Natural killer cell (primary cell): ENCODE data around the gene DNAJA1. TPM values are rescaled to one million over a fixed set of nuclear protein-coding genes. Genes with fewer than 3 reads are reported as not detected.

Experiments
- ATAC-seq, 3 donors: fragments of 150-1000 bp in 2 of 3; fragments of 200-7000 bp in 1 of 3; cut with Tn5 transposase; 1 replicate in 1 of 3; 2 replicates in 2 of 3; pipeline ENCODE4 v1.10.0; 2021; ENCODE audit warnings: mild to moderate bottlenecking in 2 of 3, moderate library complexity in 2 of 3
- DNase-seq, 2 donors: peaks; one replicate each; pipeline versions ENCODE4 v3.0.0 to v3.0.0-alpha.2; 2013 to 2021; ENCODE audit warnings: mixed read lengths in 1 of 2
- H3K27ac ChIP-seq: one replicate; pipeline ENCODE4 v1.5.1; 2013; ENCODE audit warnings: mild to moderate bottlenecking, low read length
- H3K27me3 ChIP-seq: one replicate; pipeline ENCODE4 v1.6.1; 2013; ENCODE audit warnings: low read length; ENCODE audit not compliant: control insufficient read depth, insufficient read depth
- H3K36me3 ChIP-seq: one replicate; pipeline ENCODE4 v1.6.1; 2013; ENCODE audit warnings: low read length; ENCODE audit not compliant: control insufficient read depth, insufficient read depth
- H3K4me1 ChIP-seq: one replicate; pipeline ENCODE4 v1.6.1; 2013; ENCODE audit warnings: low read length; ENCODE audit not compliant: control insufficient read depth, insufficient read depth
- H3K4me3 ChIP-seq: one replicate; pipeline ENCODE4 v1.5.1; 2013; ENCODE audit warnings: low read length
- H3K9me3 ChIP-seq: one replicate; pipeline ENCODE4 v1.6.1; 2013; ENCODE audit warnings: low read length; ENCODE audit not compliant: control insufficient read depth, insufficient read depth
- H3K27ac Mint-ChIP-seq, 2 donors: one replicate each; pipeline ENCODE4 v1.8.0; 2022; ENCODE audit warnings: mild to moderate bottlenecking in 2 of 2, mixed read lengths in 2 of 2, moderate library complexity in 1 of 2
- H3K27me3 Mint-ChIP-seq, 2 donors: one replicate each; pipeline ENCODE4 v1.8.0; 2022; ENCODE audit warnings: low read depth in 2 of 2, mixed read lengths in 2 of 2
- H3K36me3 Mint-ChIP-seq: one replicate; pipeline ENCODE4 v1.8.0; 2022; ENCODE audit warnings: mixed read lengths
- H3K4me1 Mint-ChIP-seq, 2 donors: one replicate each; pipeline ENCODE4 v1.8.0; 2022; ENCODE audit warnings: mixed read lengths in 2 of 2
- H3K4me3 Mint-ChIP-seq: one replicate; pipeline ENCODE4 v1.8.0; 2022; ENCODE audit warnings: mild to moderate bottlenecking, moderate library complexity, mixed read lengths
- H3K9me3 Mint-ChIP-seq, 2 donors: one replicate each; pipeline ENCODE4 v1.8.0; 2022; ENCODE audit warnings: mixed read lengths in 2 of 2
- CTCF ChIP-seq: fragments of 200-600 bp; IDR thresholded peaks from one replicate; pipeline ENCODE4 v1.8.0; 2022; ENCODE audit warnings: antibody characterized with exemption
- WGBS: methylation state at CpG from one replicate; pipeline ENCODE4 v1.1.7; 2013; ENCODE audit warnings: missing lambda C conversion rate; ENCODE audit not compliant: insufficient coverage; 5-methylcytosine and 5-hydroxymethylcytosine counted together
- intact Hi-C: fragments of 100-400 bp; cut with micrococcal nuclease; formaldehyde crosslinking; loops from one replicate; pipeline ENCODE4 v1.14.2; 2022
- total RNA-seq, 4 donors: library from RNA; stranded (reverse); fragments of 120-200 nt in 1 of 4; gene quantifications; one replicate each; pipeline versions ENCODE4 v1.2.3 to v1.2.4, GENCODE V29; 2013 to 2022

Gene DNAJA1
- total RNA-seq, 3 donors from 2014 or later (not counting 1 experiment from before 2014, with no cell fraction given) = 150 to 244 (median 192) TPM

- H3K4me1 Mint-ChIP-seq = peaks cover 22 to 29% of the 10 kb centered on the region in 2 donors
- no peak overlapping the region for H3K4me3 ChIP-seq
- DNase-seq = peak in 1 of 2 donors; percentile 19
- H3K27me3 ChIP-seq = no peaks in the 10 kb centered on the region
- no peak for TF ChIP-seq CTCF
- H3K9me3 Mint-ChIP-seq = no peaks in the 10 kb centered on the region
- intact Hi-C loops = no loop called here
- ATAC-seq = no peak
- H3K4me1 ChIP-seq = peaks cover 34% of the 10 kb centered on the region
- H3K27ac Mint-ChIP-seq = no peak overlapping the region
- H3K36me3 Mint-ChIP-seq = no peaks in the 10 kb centered on the region
- H3K27me3 Mint-ChIP-seq = no peaks in the 10 kb centered on the region
- no peak overlapping the region for H3K4me3 Mint-ChIP-seq
- no peaks in the 10 kb centered on the region for H3K9me3 ChIP-seq
- no peaks in the 10 kb centered on the region for H3K36me3 ChIP-seq
- H3K27ac ChIP-seq = no peak overlapping the region
- 60% methylated on average over 4 of the region's 6 CpGs for WGBS
Observed at GRCh38 chr9:33080534-33080933, 55.5 kb downstream of the DNAJA1 start.

DNA sequence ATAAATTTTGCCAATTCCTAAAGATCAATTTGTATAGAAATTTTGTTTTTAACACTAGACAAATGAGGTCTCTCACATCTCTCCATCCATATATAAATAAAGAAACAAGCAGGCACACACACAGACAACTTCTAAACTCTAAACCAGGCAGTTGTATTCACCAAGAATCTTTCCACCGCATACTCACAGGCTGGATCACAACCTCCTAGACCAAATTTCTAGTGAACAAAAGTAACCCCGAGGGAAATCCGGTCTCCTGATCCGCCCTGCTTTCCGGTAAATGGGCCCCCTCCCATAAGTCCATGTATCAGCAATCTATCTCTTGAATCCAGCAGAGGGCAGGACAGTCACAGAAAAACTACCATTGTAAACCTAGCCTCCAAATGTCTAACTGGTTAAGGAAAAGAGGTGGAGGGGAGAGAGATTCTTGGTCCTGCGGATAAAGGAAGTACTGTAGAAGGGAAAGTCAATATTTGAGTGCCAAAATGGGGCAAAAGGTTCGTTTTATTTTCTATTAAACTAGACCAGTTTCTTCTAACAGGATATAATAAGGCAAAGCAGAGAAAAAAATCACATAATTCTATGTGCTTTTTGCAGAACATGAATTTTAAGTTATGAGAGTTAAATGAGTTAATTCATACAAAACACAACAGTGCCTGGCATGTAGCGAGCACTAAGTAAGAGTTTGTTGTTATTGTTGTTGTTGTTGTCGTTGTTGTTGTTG lies 56.2 kb downstream of the DNAJA1 start:
- Histone ChIP-seq H3K4me1 (peaks cover 28% of the 10 kb centered on the region), H3K4me3 (no peak overlapping the region), H3K36me3 (no peaks in the 10 kb centered on the region), H3K27ac (no peak overlapping the region), H3K9me3 (no peaks in the 10 kb centered on the region), H3K27me3 (no peaks in the 10 kb centered on the region)
- Mint-ChIP-seq H3K4me1 (peaks cover 16 to 23% of the 10 kb centered on the region in 2 donors), H3K36me3 (no peaks in the 10 kb centered on the region), H3K9me3 (no peaks in the 10 kb centered on the region), H3K27ac (no peak overlapping the region), H3K4me3 (no peak overlapping the region), H3K27me3 (no peaks in the 10 kb centered on the region)
- ATAC-seq (peak; percentile 36 to 54 (median 43)), DNase-seq (peak in 1 of 2 donors; percentile 89)
- 28% methylated on average over 7 of the region's 9 CpGs for WGBS
- peak; percentile 87 for TF ChIP-seq CTCF
- intact Hi-C loops = loop anchor here (1.0 kb wide), 2 partner anchors 87 to 144 kb away; no protein-coding TSS in a partner anchor

DNA sequence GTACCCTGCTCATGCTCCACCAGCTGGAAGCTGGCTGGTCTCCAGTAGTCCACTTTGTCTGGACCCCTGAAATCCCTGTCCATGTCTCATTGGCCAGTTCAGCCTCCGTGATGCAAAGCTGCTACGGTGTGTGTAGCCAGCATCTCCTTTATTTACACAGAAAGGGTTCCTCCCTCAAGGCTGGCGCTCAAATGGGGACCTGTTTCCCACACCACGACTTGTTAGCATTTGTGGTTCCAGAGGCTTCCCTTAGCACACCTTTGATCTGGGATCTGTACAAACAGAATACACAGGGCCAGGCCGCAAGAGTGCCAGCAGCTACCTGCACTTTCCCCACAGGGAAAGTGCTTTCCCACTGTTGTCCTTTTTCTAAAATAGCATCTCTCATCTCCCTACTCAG lies 57.1 kb downstream of the DNAJA1 start:
- H3K27ac Mint-ChIP-seq = peak overlapping the region; percentile 12 to 74
- no peak for TF ChIP-seq CTCF
- H3K27me3 Mint-ChIP-seq = no peaks in the 10 kb centered on the region
- no peaks in the 10 kb centered on the region for H3K9me3 Mint-ChIP-seq
- no peak overlapping the region for H3K4me3 Mint-ChIP-seq
- no peak overlapping the region for H3K4me3 ChIP-seq
- no peaks in the 10 kb centered on the region for H3K36me3 Mint-ChIP-seq
- intact Hi-C loops = no loop called here
- no peaks in the 10 kb centered on the region for H3K27me3 ChIP-seq
- no peaks in the 10 kb centered on the region for H3K36me3 ChIP-seq
- no peaks in the 10 kb centered on the region for H3K9me3 ChIP-seq
- peaks cover 24% of the 10 kb centered on the region for H3K4me1 ChIP-seq
- WGBS = 45% methylated on average over 5 of the region's 5 CpGs
- peak in 1 of 2 donors; percentile 50 for DNase-seq
- peak overlapping the region; percentile 61 for H3K27ac ChIP-seq
- ATAC-seq = no peak
- peaks cover 9 to 17% of the 10 kb centered on the region in 2 donors for H3K4me1 Mint-ChIP-seq
